MM.1S (cell line): Measurements from ENCODE around the gene VANGL2.

Source experiments
- DNase-seq: peaks from one replicate; pipeline ENCODE4 v3.0.0-alpha.2; 2015
- H2AFZ ChIP-seq: fragments of 300-600 bp; sonication (generic); 2 replicates; pipeline ENCODE4 v1.6.0; 2016; ENCODE audit warnings: antibody characterized with exemption, low read length
- H3F3A ChIP-seq: fragments of 300-600 bp; sonication (generic); 2 replicates; pipeline ENCODE4 v1.6.1; 2016; ENCODE audit warnings: mild to moderate bottlenecking, antibody characterized with exemption, low read length, moderate library complexity, mixed read lengths; ENCODE audit not compliant: insufficient read depth
- H3K27ac ChIP-seq: fragments of 300-600 bp; sonication (generic); 2 replicates; pipeline ENCODE4 v1.5.1; 2016; ENCODE audit warnings: mild to moderate bottlenecking, low read length
- H3K27me3 ChIP-seq: fragments of 300-600 bp; sonication (generic); replicated peaks from 2 replicates; pipeline ENCODE4 v1.6.0; 2016; ENCODE audit warnings: low read length; ENCODE audit not compliant: insufficient read depth
- H3K36me3 ChIP-seq: fragments of 300-600 bp; sonication (generic); replicated peaks from 2 replicates; pipeline ENCODE4 v1.6.1; 2016; ENCODE audit warnings: mild to moderate bottlenecking, low read length, mixed read lengths; ENCODE audit not compliant: insufficient read depth
- H3K4me1 ChIP-seq: fragments of 300-600 bp; sonication (generic); 2 replicates; pipeline ENCODE4 v1.6.1; 2016; ENCODE audit warnings: low read length, mixed read lengths
- H3K4me2 ChIP-seq: fragments of 300-600 bp; sonication (generic); 2 replicates; pipeline ENCODE4 v1.6.0; 2016; ENCODE audit warnings: low read depth, low read length
- H3K4me3 ChIP-seq: fragments of 300-600 bp; sonication (generic); 2 replicates; pipeline ENCODE4 v1.5.1; 2016; ENCODE audit warnings: low read length, mixed read lengths
- H3K79me2 ChIP-seq: fragments of 300-600 bp; sonication (generic); 2 replicates; pipeline ENCODE4 v1.6.1; 2016; ENCODE audit warnings: mixed run types, low read length, mixed read lengths
- H3K9ac ChIP-seq: fragments of 300-600 bp; sonication (generic); 2 replicates; pipeline ENCODE4 v1.6.1; 2016; ENCODE audit warnings: low read length, mixed read lengths
- H3K9me2 ChIP-seq: fragments of 300-600 bp; sonication (generic); replicated peaks from 2 replicates; pipeline ENCODE4 v1.6.1; 2016; ENCODE audit warnings: mild to moderate bottlenecking, low read length, mixed read lengths; ENCODE audit not compliant: insufficient read depth
- H3K9me3 ChIP-seq: fragments of 300-600 bp; sonication (generic); replicated peaks from 2 replicates; pipeline ENCODE4 v1.6.1; 2016; ENCODE audit warnings: mild to moderate bottlenecking, low read length, mixed read lengths; ENCODE audit not compliant: insufficient read depth
- H4K20me1 ChIP-seq: fragments of 300-600 bp; sonication (generic); 2 replicates; pipeline ENCODE4 v1.6.1; 2016; ENCODE audit warnings: mild to moderate bottlenecking, low read length, moderate library complexity, mixed read lengths; ENCODE audit not compliant: insufficient read depth
- CTCF ChIP-seq: fragments of 300-600 bp; sonication (generic); IDR thresholded peaks from 2 replicates; pipeline ENCODE4 v1.5.1; 2016; ENCODE audit warnings: antibody characterized with exemption, low read length, mixed read lengths
- EZH2 ChIP-seq: fragments of 300-600 bp; sonication (generic); optimal IDR thresholded peaks from 2 replicates; pipeline ENCODE3; 2017; ENCODE audit warnings: low read depth, mild to moderate bottlenecking, antibody characterized with exemption, low read length, mixed read lengths
- EZH2phosphoT487 ChIP-seq: fragments of 300-600 bp; sonication (generic); IDR thresholded peaks from 2 replicates; pipeline ENCODE4 v1.6.1; 2018; ENCODE audit warnings: antibody characterized with exemption, low read length

The VANGL2 gene

GRCh38 chr1:160400646-160401486 is 502 bp downstream of the VANGL2 start:
- Histone ChIP-seq H3K27me3 (no peaks in the 10 kb centered on the region), H3K36me3 (no peaks in the 10 kb centered on the region), H4K20me1 (no peaks in the 10 kb centered on the region), H2AFZ (no peak overlapping the region), H3K9me2 (no peaks in the 10 kb centered on the region), H3K27ac (no peak overlapping the region), H3K9me3 (no peaks in the 10 kb centered on the region), H3K9ac (no peak overlapping the region), H3F3A (no peaks in the 10 kb centered on the region), H3K4me3 (no peak overlapping the region), H3K79me2 (no peaks in the 10 kb centered on the region), H3K4me1 (no peaks in the 10 kb centered on the region), H3K4me2 (peak overlapping the region; percentile 41; the same call in 1 of the 2 replicates)
- no peak for DNase-seq
- TF ChIP-seq EZH2phosphoT487 (no peak), CTCF (no peak), EZH2 (no peak)

- Histone ChIP-seq H3K9ac (no peak overlapping the region), H3K4me1 (no peaks in the 10 kb centered on the region), H4K20me1 (no peaks in the 10 kb centered on the region), H3K27ac (no peak overlapping the region), H3K36me3 (no peaks in the 10 kb centered on the region), H2AFZ (no peak overlapping the region), H3K4me3 (no peak overlapping the region), H3K9me3 (no peaks in the 10 kb centered on the region), H3K9me2 (no peaks in the 10 kb centered on the region), H3K4me2 (no peak overlapping the region), H3K79me2 (no peaks in the 10 kb centered on the region), H3F3A (no peaks in the 10 kb centered on the region), H3K27me3 (no peaks in the 10 kb centered on the region)
- DNase-seq = no peak
- TF ChIP-seq EZH2phosphoT487 (no peak), CTCF (no peak), EZH2 (no peak)
Observed at GRCh38 chr1:160401487-160401805, 1.1 kb downstream of the VANGL2 start.

GRCh38 chr1:160402001-160402795 is 1.8 kb downstream of the VANGL2 start:
- no peaks in the 10 kb centered on the region for H3K27me3 ChIP-seq
- H3K36me3 ChIP-seq = no peaks in the 10 kb centered on the region
- no peak for DNase-seq
- no peak overlapping the region for H3K4me2 ChIP-seq
- no peaks in the 10 kb centered on the region for H3K9me2 ChIP-seq
- no peak overlapping the region for H2AFZ ChIP-seq
- no peak overlapping the region for H3K27ac ChIP-seq
- no peaks in the 10 kb centered on the region for H3K9me3 ChIP-seq
- no peaks in the 10 kb centered on the region for H3F3A ChIP-seq
- no peaks in the 10 kb centered on the region for H3K4me1 ChIP-seq
- no peaks in the 10 kb centered on the region for H4K20me1 ChIP-seq
- no peaks in the 10 kb centered on the region for H3K79me2 ChIP-seq
- H3K9ac ChIP-seq = no peak overlapping the region
- H3K4me3 ChIP-seq = no peak overlapping the region
- no peak for TF ChIP-seq EZH2
